HCT116 (cell line): Measurements from ENCODE around the gene SNRNP70. TPM values are rescaled to one million over a fixed set of nuclear protein-coding genes. Genes with fewer than 3 reads are reported as not detected.

ENCODE experiments used
- ATAC-seq: fragments of 200-7000 bp; cut with Tn5 transposase; 2 replicates; pipeline ENCODE4 v1.9.1; 2020; ENCODE audit warnings: mild to moderate bottlenecking, moderate library complexity
- BruUV-seq: library from RNA; stranded (reverse); fragments of 400-500 nt; replicated peaks from 2 replicates; lab custom pipeline; 2021; lab: Mats Ljungman, UMichigan
- CTCF ChIA-PET: fragments of 300-600 bp; sonication (Branson Sonifier 250); formaldehyde crosslinking; loops from one replicate; lab custom pipeline; 2021; ENCODE audit warnings: antibody characterized with exemption; lab: Charles Lee
- POLR2A ChIA-PET: fragments of 300-600, 350-600 bp; sonication (Branson Sonifier 250); formaldehyde crosslinking; loops from one replicate; lab custom pipeline; 2021; ENCODE audit warnings: antibody characterized with exemption; lab: Charles Lee
- RAD21 ChIA-PET, 2 experiments: fragments of 300-600 bp; sonication (Branson Sonifier 250); formaldehyde crosslinking; loops; one replicate each; lab custom pipeline; 2023; ENCODE audit warnings: low total read pairs in 2 of 2; ENCODE audit not compliant: uncharacterized antibody in 2 of 2, unreplicated experiment in 2 of 2, low non-redundant PET in 1 of 2; lab: Charles Lee
- DNase-seq: peaks from one replicate; pipeline ENCODE4 v3.0.0-alpha.2; 2010; ENCODE audit warnings: low read depth, low spot score
- H2AFZ ChIP-seq: fragments of 200-600 bp; shearing (Covaris generic), sonication (generic); 2 replicates; pipeline ENCODE4 v1.6.1; 2017; ENCODE audit warnings: low read depth, mixed run types, mixed read lengths, antibody characterized with exemption, low read length; ENCODE audit not compliant: poor library complexity, severe bottlenecking
- H3K27ac ChIP-seq: 2 replicates; pipeline ENCODE4 v1.5.1; 2012; ENCODE audit warnings: low read depth, low read length
- H3K27me3 ChIP-seq: fragments of 200-600 bp; sonication (generic); 2 replicates; pipeline ENCODE4 v1.6.1; 2016; ENCODE audit warnings: mixed run types, low read length, mixed read lengths; ENCODE audit not compliant: insufficient read depth
- H3K36me3 ChIP-seq, 2 experiments: fragments of 200-500 bp in 1 of 2; fragments of 200-600 bp in 1 of 2; sonication (Bioruptor generic) in 1 of 2; sonication (generic) in 1 of 2; 2 replicates each; pipeline versions ENCODE4 v1.5.1 to v1.6.1; 2014 to 2016; ENCODE audit warnings: low read length in 2 of 2, inconsistent platforms in 1 of 2, mixed read lengths in 1 of 2, mixed run types in 1 of 2; ENCODE audit not compliant: insufficient read depth in 2 of 2, control insufficient read depth in 1 of 2
- H3K4me1 ChIP-seq, 2 experiments: fragments of 200-600 bp in 1 of 2; sonication (generic) in 1 of 2; 2 replicates each; pipeline versions ENCODE4 v1.5.1 to v1.6.1; 2012 to 2017; ENCODE audit warnings: low read length in 2 of 2, inconsistent platforms in 1 of 2, mild to moderate bottlenecking in 1 of 2, mixed read lengths in 1 of 2, mixed run types in 1 of 2, moderate library complexity in 1 of 2; ENCODE audit not compliant: insufficient read depth in 2 of 2, control insufficient read depth in 1 of 2
- H3K4me2 ChIP-seq: fragments of 200-600 bp; sonication (generic); 2 replicates; pipeline ENCODE4 v1.6.1; 2017; ENCODE audit warnings: mixed run types, low read length, mixed read lengths
- H3K4me3 ChIP-seq, 2 experiments: fragments of 200-600 bp in 1 of 2; sonication (generic) in 1 of 2; replicated peaks in 1 of 2; 2 replicates each; pipeline ENCODE4 v1.5.1; 2011 to 2016; ENCODE audit warnings: low read length in 2 of 2, control low read depth in 1 of 2, low read depth in 1 of 2, mild to moderate bottlenecking in 1 of 2, mixed read lengths in 1 of 2, mixed run types in 1 of 2
- H3K79me2 ChIP-seq: fragments of 200-600 bp; sonication (generic); 2 replicates; pipeline ENCODE4 v1.6.1; 2017; ENCODE audit warnings: mild to moderate bottlenecking, mixed run types, low read length, moderate library complexity, mixed read lengths; ENCODE audit not compliant: insufficient read depth
- H3K9ac ChIP-seq: fragments of 200-600 bp; sonication (generic); 2 replicates; pipeline ENCODE4 v1.6.1; 2016; ENCODE audit warnings: low read length, mixed read lengths
- H3K9me2 ChIP-seq: fragments of 200-600 bp; sonication (generic), shearing (Covaris generic); 2 replicates; pipeline ENCODE4 v1.6.1; 2017; ENCODE audit warnings: mixed run types, mild to moderate bottlenecking, moderate library complexity; ENCODE audit not compliant: insufficient read depth
- H3K9me3 ChIP-seq, 2 experiments: fragments of 200-500 bp in 1 of 2; fragments of 200-600 bp in 1 of 2; sonication (Bioruptor generic) in 1 of 2; sonication (generic) in 1 of 2; 2 replicates each; pipeline ENCODE4 v1.6.1; 2014 to 2017; ENCODE audit warnings: low read length in 2 of 2, mixed read lengths in 2 of 2, inconsistent platforms in 1 of 2, low read depth in 1 of 2, mild to moderate bottlenecking in 1 of 2, mixed run types in 1 of 2, moderate library complexity in 1 of 2; ENCODE audit not compliant: control insufficient read depth in 1 of 2, insufficient read depth in 1 of 2
- H4K20me1 ChIP-seq: fragments of 200-600 bp; sonication (generic), shearing (Covaris generic); 2 replicates; pipeline ENCODE4 v1.6.1; 2017; ENCODE audit warnings: mixed run types, mild to moderate bottlenecking, moderate library complexity; ENCODE audit not compliant: insufficient read depth
- CBX3 ChIP-seq: IDR thresholded peaks from 2 replicates; pipeline ENCODE4 v1.6.1; 2012; ENCODE audit warnings: low read depth
- CEBPB ChIP-seq: IDR thresholded peaks from 2 replicates; pipeline ENCODE4 v1.6.1; 2012; ENCODE audit warnings: low read depth
- EGR1 ChIP-seq: IDR thresholded peaks from 2 replicates; pipeline ENCODE4 v1.6.1; 2012; ENCODE audit warnings: low read depth
- ELF1 ChIP-seq: IDR thresholded peaks from 2 replicates; pipeline ENCODE4 v1.6.1; 2012; ENCODE audit warnings: low read depth, borderline replicate concordance
- FOSL1 ChIP-seq: IDR thresholded peaks from 2 replicates; pipeline ENCODE4 v1.6.1; 2012; ENCODE audit warnings: low read depth
- JUND ChIP-seq: IDR thresholded peaks from 2 replicates; pipeline ENCODE4 v1.6.1; 2012
- MAX ChIP-seq: IDR thresholded peaks from 2 replicates; pipeline ENCODE4 v1.6.1; 2012
- RAD21 ChIP-seq: IDR thresholded peaks from 2 replicates; pipeline ENCODE4 v1.6.1; 2012; ENCODE audit warnings: low read depth, mild to moderate bottlenecking
- REST ChIP-seq: IDR thresholded peaks from 2 replicates; pipeline ENCODE4 v1.6.1; 2012; ENCODE audit warnings: low read depth
- SP1 ChIP-seq: IDR thresholded peaks from 2 replicates; pipeline ENCODE4 v1.6.1; 2012; ENCODE audit warnings: low read depth
- TCF7L2 ChIP-seq: IDR thresholded peaks from 2 replicates; pipeline ENCODE4 v1.7.0; 2011; ENCODE audit warnings: borderline replicate concordance, inconsistent platforms; ENCODE audit not compliant: insufficient read depth, insufficient read length; ENCODE audit errors: extremely low read depth
- intact Hi-C: fragments of 100-400 bp; cut with micrococcal nuclease; formaldehyde crosslinking; loops from 2 replicates; pipeline ENCODE4 v1.10.0; 2022
- total RNA-seq: library from RNA; stranded (reverse); gene quantifications from one replicate; pipeline ENCODE4 v1.2.1, GENCODE V29; 2021; ENCODE audit not compliant: unreplicated experiment
- TF ChIP-seq, protein P1 (sequence below), 3 experiments: fragments of 200-600 bp in 1 of 3; sonication (generic) in 1 of 3; IDR thresholded peaks in 2 of 3; conservative IDR thresholded peaks in 1 of 3; 2 replicates each; pipeline ENCODE4 v1.5.1; 2012 to 2017; ENCODE audit warnings: low read depth in 2 of 3, low read length in 2 of 3, antibody characterized with exemption in 1 of 3, borderline replicate concordance in 1 of 3, control low read depth in 1 of 3, mild to moderate bottlenecking in 1 of 3, mixed read lengths in 1 of 3, mixed run types in 1 of 3, moderate library complexity in 1 of 3; ENCODE audit not compliant: insufficient read depth in 1 of 3
- TF ChIP-seq, protein P2 (sequence below): IDR thresholded peaks from 2 replicates; pipeline ENCODE4 v1.6.1; 2012

The SNRNP70 gene
- total RNA-seq, 1 experiment from 2014 or later = 236 TPM

- no peak overlapping the region for H3K27ac ChIP-seq
- DNase-seq = no peak
- TF ChIP-seq SP1 = no peak
- TF ChIP-seq, protein P1, sequence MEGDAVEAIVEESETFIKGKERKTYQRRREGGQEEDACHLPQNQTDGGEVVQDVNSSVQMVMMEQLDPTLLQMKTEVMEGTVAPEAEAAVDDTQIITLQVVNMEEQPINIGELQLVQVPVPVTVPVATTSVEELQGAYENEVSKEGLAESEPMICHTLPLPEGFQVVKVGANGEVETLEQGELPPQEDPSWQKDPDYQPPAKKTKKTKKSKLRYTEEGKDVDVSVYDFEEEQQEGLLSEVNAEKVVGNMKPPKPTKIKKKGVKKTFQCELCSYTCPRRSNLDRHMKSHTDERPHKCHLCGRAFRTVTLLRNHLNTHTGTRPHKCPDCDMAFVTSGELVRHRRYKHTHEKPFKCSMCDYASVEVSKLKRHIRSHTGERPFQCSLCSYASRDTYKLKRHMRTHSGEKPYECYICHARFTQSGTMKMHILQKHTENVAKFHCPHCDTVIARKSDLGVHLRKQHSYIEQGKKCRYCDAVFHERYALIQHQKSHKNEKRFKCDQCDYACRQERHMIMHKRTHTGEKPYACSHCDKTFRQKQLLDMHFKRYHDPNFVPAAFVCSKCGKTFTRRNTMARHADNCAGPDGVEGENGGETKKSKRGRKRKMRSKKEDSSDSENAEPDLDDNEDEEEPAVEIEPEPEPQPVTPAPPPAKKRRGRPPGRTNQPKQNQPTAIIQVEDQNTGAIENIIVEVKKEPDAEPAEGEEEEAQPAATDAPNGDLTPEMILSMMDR (IDR thresholded peaks at IDR 0.05 in 2 of 3, conservative IDR thresholded peaks at IDR 0.05 in 1 of 3; ENCODE audit: borderline replicate concordance in 1 of 3, insufficient read depth in 1 of 3, low read depth in 2 of 3, low read length in 2 of 3) = no peak
- no peak for TF ChIP-seq RAD21
- TF ChIP-seq CBX3 = no peak
- TF ChIP-seq MAX = no peak
- TF ChIP-seq JUND = no peak
- TF ChIP-seq FOSL1 = no peak
- TF ChIP-seq, all 23 proteins: peak for 0
- H4K20me1 ChIP-seq = no peaks in the 10 kb centered on the region
- intact Hi-C loops = no loop called here
- no peaks in the 10 kb centered on the region for H3K9me3 ChIP-seq
- H2AFZ ChIP-seq = no peak overlapping the region
- no peak overlapping the region for H3K4me3 ChIP-seq
- no peaks in the 10 kb centered on the region for H3K36me3 ChIP-seq
- no peak for ATAC-seq
- no peaks in the 10 kb centered on the region for H3K79me2 ChIP-seq
- no peak overlapping the region for H3K4me2 ChIP-seq
- H3K9ac ChIP-seq = no peak overlapping the region
- no TSS peak for BruUV-seq
- CTCF ChIA-PET = no interaction called here
- H3K9me2 ChIP-seq = no peaks in the 10 kb centered on the region
- H3K4me1 ChIP-seq = peaks cover 5 to 12% of the 10 kb centered on the region in 2 experiments
- no peaks in the 10 kb centered on the region for H3K27me3 ChIP-seq
- RAD21 ChIA-PET = no interaction called here
- POLR2A ChIA-PET = no interaction called here
Observed at GRCh38 chr19:49140951-49141350, 55.7 kb downstream of the SNRNP70 start.

GRCh38 chr19:49141352-49141751 lies 56.1 kb downstream of the SNRNP70 start:
- CTCF ChIA-PET = no interaction called here
- POLR2A ChIA-PET = no interaction called here
- RAD21 ChIA-PET = no interaction called here
- Histone ChIP-seq H2AFZ (no peak overlapping the region), H4K20me1 (no peaks in the 10 kb centered on the region), H3K9ac (no peak overlapping the region), H3K27me3 (no peaks in the 10 kb centered on the region), H3K36me3 (no peaks in the 10 kb centered on the region), H3K9me2 (no peaks in the 10 kb centered on the region), H3K4me1 (peaks cover 7 to 13% of the 10 kb centered on the region in 2 experiments), H3K79me2 (no peaks in the 10 kb centered on the region), H3K4me2 (no peak overlapping the region), H3K4me3 (no peak overlapping the region), H3K9me3 (no peaks in the 10 kb centered on the region), H3K27ac (no peak overlapping the region)
- TF ChIP-seq, protein P2, sequence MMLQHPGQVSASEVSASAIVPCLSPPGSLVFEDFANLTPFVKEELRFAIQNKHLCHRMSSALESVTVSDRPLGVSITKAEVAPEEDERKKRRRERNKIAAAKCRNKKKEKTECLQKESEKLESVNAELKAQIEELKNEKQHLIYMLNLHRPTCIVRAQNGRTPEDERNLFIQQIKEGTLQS = no peak
- TF ChIP-seq TCF7L2 = no peak
- TF ChIP-seq ELF1 = no peak
- no peak for TF ChIP-seq EGR1
- TF ChIP-seq CEBPB = no peak
- no peak for TF ChIP-seq REST
- intact Hi-C loops = no loop called here
- no peak for DNase-seq
- no TSS peak for BruUV-seq
- no peak for ATAC-seq
